ENCODE measurements around the gene S100PBP. TPM values are rescaled to one million over a fixed set of nuclear protein-coding genes. Genes with fewer than 3 reads are reported as not detected.

Gene S100PBP
- polyA plus RNA-seq, 1 of the 3 experiments (the other 2 are of a cell fraction): 13.2 TPM

DNA sequence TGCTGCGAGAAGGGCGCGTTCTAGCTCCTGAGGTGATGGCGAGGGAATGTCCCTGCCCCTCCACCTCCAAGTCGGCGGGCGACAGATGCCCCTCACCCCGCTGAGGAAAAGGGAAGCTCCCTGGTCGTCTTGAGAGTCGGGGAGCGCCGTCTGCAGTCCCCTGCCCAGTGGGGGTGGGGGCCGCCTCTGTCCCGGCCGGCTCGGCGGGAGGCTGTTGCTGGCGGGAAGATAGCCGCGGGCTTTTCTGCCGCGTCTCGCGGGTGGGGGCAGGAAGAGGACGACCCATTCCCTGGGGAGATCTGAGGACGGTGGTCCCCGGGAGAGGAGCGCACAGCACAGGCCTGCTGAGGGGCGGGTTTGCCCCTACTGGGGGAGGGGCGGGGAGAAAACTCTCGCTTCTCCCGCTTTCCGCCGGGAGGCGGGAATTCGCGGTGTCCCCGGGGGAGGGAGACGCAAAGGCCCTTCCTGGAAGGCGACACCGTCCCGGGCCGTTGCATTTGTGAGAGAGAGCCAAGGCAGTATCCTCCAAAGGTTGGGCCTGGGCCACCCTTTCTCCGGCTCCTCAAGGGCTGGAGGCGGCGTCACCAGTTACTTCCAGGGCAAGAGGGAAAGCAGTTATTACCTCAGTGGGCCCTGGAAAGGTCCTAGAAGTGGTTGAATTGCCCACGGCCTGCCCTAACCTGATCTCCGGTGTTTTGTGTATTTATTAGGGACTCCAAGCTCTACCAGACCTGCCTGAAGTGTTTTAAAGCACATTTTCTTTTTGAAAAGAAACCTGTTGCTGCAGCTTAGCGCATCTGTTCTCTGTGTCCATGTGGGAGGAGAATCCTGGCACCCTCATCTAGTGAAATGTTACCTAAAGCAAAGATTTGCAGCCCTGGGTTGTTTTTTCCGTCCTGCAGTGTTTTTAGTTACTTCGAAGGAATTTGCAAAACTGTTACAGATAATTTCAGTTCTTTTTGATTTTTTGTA lies 648 bp downstream of the S100PBP start:
- Histone ChIP-seq H3K9ac (peak overlapping the region; percentile 98), H3K4me2 (peak overlapping the region; percentile 72), H3K79me2 (ENCODE audit: insufficient read depth) (peaks cover 91% of the 10 kb centered on the region), H3K4me1 (ENCODE audit: control insufficient read depth in 1 of 2, insufficient read depth in 2 of 2, low read depth in 1 of 2, low read length in 1 of 2) (peaks cover 9 to 10% of the 10 kb centered on the region in 2 experiments; a peak in 2 of 4 replicates), H2AFZ (ENCODE audit: low read depth) (peak overlapping the region; percentile 73), H3K27ac (ENCODE audit: low read depth in 2 of 2, low read length in 1 of 2) (peak overlapping the region; percentile 91 to 93), H3K9me2 (no peaks in the 10 kb centered on the region), H3K36me3 (replicated peaks in 1 of 2; ENCODE audit: control insufficient read depth in 1 of 2, insufficient read depth in 2 of 2, low read length in 1 of 2) (peaks cover 0 to 31% of the 10 kb centered on the region in 2 experiments), H3K9me3 (no peaks in the 10 kb centered on the region), H3K4me3 (ENCODE audit: low read depth in 2 of 2, low read length in 1 of 2) (peak overlapping the region; percentile 78 to 98), H3K27me3 (ENCODE audit: insufficient read depth) (no peaks in the 10 kb centered on the region), H3F3A (replicated peaks; ENCODE audit: insufficient read depth) (no peaks in the 10 kb centered on the region), H4K20me1 (ENCODE audit: insufficient read depth) (peaks cover 21% of the 10 kb centered on the region)
- CTCF ChIA-PET: interaction anchor here (1.1 to 2.0 kb wide), 4 partner anchors 17 to 298 kb away, joined by 3 to 9 read pairs (median 4); no protein-coding TSS in a partner anchor
- peak; percentile 81 for DNase-seq
- POLR2A ChIA-PET: interaction anchor here (1.3 kb wide), 1 partner anchor 43 kb away, joined by 3 read pairs; no protein-coding TSS in a partner anchor
- WGBS (ENCODE audit: low lambda C conversion rate): under 1% methylated on average over 19 of the region's 51 CpGs
- TF ChIP-seq MAX (IDR thresholded peaks at IDR 0.05; ENCODE audit: low read depth): peak; percentile 40
- TF ChIP-seq, protein P1, sequence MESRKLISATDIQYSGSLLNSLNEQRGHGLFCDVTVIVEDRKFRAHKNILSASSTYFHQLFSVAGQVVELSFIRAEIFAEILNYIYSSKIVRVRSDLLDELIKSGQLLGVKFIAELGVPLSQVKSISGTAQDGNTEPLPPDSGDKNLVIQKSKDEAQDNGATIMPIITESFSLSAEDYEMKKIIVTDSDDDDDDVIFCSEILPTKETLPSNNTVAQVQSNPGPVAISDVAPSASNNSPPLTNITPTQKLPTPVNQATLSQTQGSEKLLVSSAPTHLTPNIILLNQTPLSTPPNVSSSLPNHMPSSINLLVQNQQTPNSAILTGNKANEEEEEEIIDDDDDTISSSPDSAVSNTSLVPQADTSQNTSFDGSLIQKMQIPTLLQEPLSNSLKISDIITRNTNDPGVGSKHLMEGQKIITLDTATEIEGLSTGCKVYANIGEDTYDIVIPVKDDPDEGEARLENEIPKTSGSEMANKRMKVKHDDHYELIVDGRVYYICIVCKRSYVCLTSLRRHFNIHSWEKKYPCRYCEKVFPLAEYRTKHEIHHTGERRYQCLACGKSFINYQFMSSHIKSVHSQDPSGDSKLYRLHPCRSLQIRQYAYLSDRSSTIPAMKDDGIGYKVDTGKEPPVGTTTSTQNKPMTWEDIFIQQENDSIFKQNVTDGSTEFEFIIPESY (IDR thresholded peaks at IDR 0.05; ENCODE audit: borderline replicate concordance, low read depth): no peak
- TF ChIP-seq GATA2 (CRISPR knock-in tag; IDR thresholded peaks at IDR 0.05): no peak
- no peak for TF ChIP-seq FOSL2 (IDR thresholded peaks at IDR 0.05; ENCODE audit: borderline replicate concordance, low read depth)
- peak; percentile 47 for TF ChIP-seq POLR2AphosphoS5 (IDR thresholded peaks at IDR 0.05; ENCODE audit: low read depth, low read length)
- peak in 1 of 2 experiments; percentile 28; a peak in 1 of 4 replicates for TF ChIP-seq EP300 (IDR thresholded peaks at IDR 0.05; ENCODE audit: borderline replicate concordance in 1 of 2, low read depth in 1 of 2, low read length in 1 of 2)
- no peak for TF ChIP-seq IRF3 (IDR thresholded peaks at IDR 0.05; ENCODE audit: low read depth, low read length)
- peak; percentile 70; the same call in 1 of the 2 replicates for TF ChIP-seq SIN3A (IDR thresholded peaks at IDR 0.05; ENCODE audit: borderline replicate concordance, low read depth, low read length)
- TF ChIP-seq NRF1 (IDR thresholded peaks at IDR 0.05; ENCODE audit: low read depth, low read length): no peak
- 0 out of 2 replicates have a peak, but pooled peaks have one; percentile 36 for TF ChIP-seq ELF1 (IDR thresholded peaks at IDR 0.05)
- no peak for TF ChIP-seq NFIC (IDR thresholded peaks at IDR 0.05; ENCODE audit: borderline replicate concordance)
- no peak for TF ChIP-seq SMC3 (IDR thresholded peaks at IDR 0.05; ENCODE audit: low read depth, low read length)
- TF ChIP-seq FOXM1 (IDR thresholded peaks at IDR 0.05; ENCODE audit: low read depth): no peak
- no peak for TF ChIP-seq JUND (IDR thresholded peaks at IDR 0.05)
- TF ChIP-seq CHD2 (IDR thresholded peaks at IDR 0.05; ENCODE audit: low read length, partially characterized antibody): peak; percentile 66
- TF ChIP-seq RAD21 (IDR thresholded peaks at IDR 0.05; ENCODE audit: low read length): no peak
- TF ChIP-seq TEAD4 (IDR thresholded peaks at IDR 0.05; ENCODE audit: borderline replicate concordance, insufficient read depth): no peak
- TF ChIP-seq USF1 (IDR thresholded peaks at IDR 0.05; ENCODE audit: borderline replicate concordance, low read depth): no peak
- TF ChIP-seq, protein P2, sequence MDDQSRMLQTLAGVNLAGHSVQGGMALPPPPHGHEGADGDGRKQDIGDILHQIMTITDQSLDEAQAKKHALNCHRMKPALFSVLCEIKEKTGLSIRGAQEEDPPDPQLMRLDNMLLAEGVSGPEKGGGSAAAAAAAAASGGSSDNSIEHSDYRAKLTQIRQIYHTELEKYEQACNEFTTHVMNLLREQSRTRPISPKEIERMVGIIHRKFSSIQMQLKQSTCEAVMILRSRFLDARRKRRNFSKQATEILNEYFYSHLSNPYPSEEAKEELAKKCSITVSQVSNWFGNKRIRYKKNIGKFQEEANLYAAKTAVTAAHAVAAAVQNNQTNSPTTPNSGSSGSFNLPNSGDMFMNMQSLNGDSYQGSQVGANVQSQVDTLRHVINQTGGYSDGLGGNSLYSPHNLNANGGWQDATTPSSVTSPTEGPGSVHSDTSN (IDR thresholded peaks at IDR 0.05): 0 out of 2 replicates have a peak, but pooled peaks have one; percentile 11
- TF ChIP-seq TCF12 (IDR thresholded peaks at IDR 0.05): peak; percentile 24; the same call in 1 of the 2 replicates
- no peak for TF ChIP-seq FOXJ3 (CRISPR knock-in tag; IDR thresholded peaks at IDR 0.05)
- TF ChIP-seq USF2 (IDR thresholded peaks at IDR 0.05; ENCODE audit: borderline replicate concordance, low read depth, low read length): no peak
- peak; percentile 19; the same call in 1 of the 2 replicates for TF ChIP-seq RFX5 (IDR thresholded peaks at IDR 0.05; ENCODE audit: low read length)
- TF ChIP-seq EZH2phosphoT487 (IDR thresholded peaks at IDR 0.05; ENCODE audit: borderline replicate concordance, low read depth): no peak

All from SK-N-SH (cell line).